WI38 (cell line): ENCODE data around the gene ADAM15.

Experiments used
- H3K4me3 ChIP-seq: 2 replicates; pipeline ENCODE4 v1.5.1; 2011; ENCODE audit warnings: low read depth, mild to moderate bottlenecking, control low read depth, low read length
- CTCF ChIP-seq: IDR thresholded peaks from 2 replicates; pipeline ENCODE4 v1.5.1; 2012; ENCODE audit warnings: low read depth, mild to moderate bottlenecking, control low read depth, low read length

Gene ADAM15

GRCh38 chr1:155009742-155010141 is 41.4 kb upstream of the ADAM15 start:
- no peak overlapping the region for H3K4me3 ChIP-seq
- TF ChIP-seq CTCF = no peak

GRCh38 chr1:155010211-155010918 is 40.8 kb upstream of the ADAM15 start:
- no peak overlapping the region for H3K4me3 ChIP-seq
- no peak for TF ChIP-seq CTCF

- no peak overlapping the region for H3K4me3 ChIP-seq
- no peak for TF ChIP-seq CTCF
Observed at GRCh38 chr1:155011004-155011416, 40.1 kb upstream of the ADAM15 start.

- no peak for TF ChIP-seq CTCF
- H3K4me3 ChIP-seq = no peak overlapping the region
Observed at GRCh38 chr1:155011437-155012025, 39.6 kb upstream of the ADAM15 start.

- H3K4me3 ChIP-seq = no peak overlapping the region
- no peak for TF ChIP-seq CTCF
Observed at GRCh38 chr1:155012026-155012546, 39.0 kb upstream of the ADAM15 start.

GRCh38 chr1:155012776-155013602 is 38.1 kb upstream of the ADAM15 start:
- TF ChIP-seq CTCF = no peak
- H3K4me3 ChIP-seq = no peak overlapping the region

GRCh38 chr1:155013632-155014031 is 37.5 kb upstream of the ADAM15 start:
- no peak overlapping the region for H3K4me3 ChIP-seq
- no peak for TF ChIP-seq CTCF
